GM12878 (cell line): ENCODE measurements around the gene FERMT3. TPM values are rescaled to one million over a fixed set of nuclear protein-coding genes. Genes with fewer than 3 reads are reported as not detected.

Source experiments
- CHD1 ChIP-seq: IDR thresholded peaks from 2 replicates; pipeline ENCODE4 v1.6.1; 2012; ENCODE audit warnings: low read depth, low read length, improper control_type of control experiment
- CHD4 ChIP-seq: fragments of 200-600 bp; sonication (generic); IDR thresholded peaks from 2 replicates; pipeline ENCODE4 v1.6.1; 2016; ENCODE audit warnings: mild to moderate bottlenecking
- GABPA ChIP-seq: IDR thresholded peaks from 2 replicates; pipeline ENCODE4 v1.6.1; 2014; ENCODE audit warnings: antibody characterized with exemption, low read depth, mild to moderate bottlenecking, inconsistent platforms
- HSF1 ChIP-seq: fragments of 150-350 bp; IDR thresholded peaks from 2 replicates; pipeline ENCODE4 v1.6.1; 2014; ENCODE audit warnings: mild to moderate bottlenecking, low read depth, low read length
- IKZF1 ChIP-seq: fragments of 450-650 bp; conservative IDR thresholded peaks from 2 replicates; pipeline ENCODE4 v1.6.1; 2017; ENCODE audit warnings: antibody characterized with exemption, mild to moderate bottlenecking
- IRF5 ChIP-seq: fragments of 450-650 bp; IDR thresholded peaks from 2 replicates; pipeline ENCODE4 v1.6.1; 2017; ENCODE audit warnings: borderline replicate concordance
- LARP7 ChIP-seq: fragments of 450-650 bp; IDR thresholded peaks from 2 replicates; pipeline ENCODE4 v1.6.1; 2017; ENCODE audit warnings: mild to moderate bottlenecking
- MEF2B ChIP-seq: fragments of 450-650 bp; IDR thresholded peaks from 2 replicates; pipeline ENCODE4 v1.6.1; 2018; ENCODE audit warnings: mild to moderate bottlenecking, moderate library complexity; ENCODE audit not compliant: partially characterized antibody, poor library complexity, severe bottlenecking
- MTA2 ChIP-seq: fragments of 450-650 bp; IDR thresholded peaks from 2 replicates; pipeline ENCODE4 v1.6.1; 2016; ENCODE audit warnings: low read depth, mild to moderate bottlenecking, moderate library complexity
- MYC ChIP-seq: IDR thresholded peaks from 2 replicates; pipeline ENCODE4 v1.6.1; 2011; ENCODE audit warnings: mild to moderate bottlenecking, low read length, moderate library complexity, inconsistent platforms; ENCODE audit not compliant: insufficient read depth, insufficient replicate concordance, insufficient read length, severe bottlenecking
- NFYB ChIP-seq: IDR thresholded peaks from 2 replicates; pipeline ENCODE4 v1.6.1; 2011; ENCODE audit warnings: low read depth, mild to moderate bottlenecking, low read length, improper control_type of control experiment, moderate library complexity; ENCODE audit not compliant: insufficient read depth
- TCF12 ChIP-seq: IDR thresholded peaks from 2 replicates; pipeline ENCODE4 v1.6.1; 2011; ENCODE audit warnings: low read depth, mild to moderate bottlenecking, low read length
- YBX1 ChIP-seq: fragments of 450-650 bp; IDR thresholded peaks from 2 replicates; pipeline ENCODE4 v1.6.1; 2016; ENCODE audit warnings: antibody characterized with exemption
- ZBED1 ChIP-seq: IDR thresholded peaks from 2 replicates; pipeline ENCODE4 v1.6.1; 2016; ENCODE audit warnings: borderline replicate concordance
- polyA plus RNA-seq, 11 experiments: library from polyadenylated mRNA; depleted of rRNA in 4 of 11; unstranded in 6 of 11; stranded (reverse) in 5 of 11; fragments of >200 nt; fragmentation: Nextera tagmentation in 4 of 11; fragmentation: Illumina TruSeq in 1 of 11; extraction: Ambion mirVana in 4 of 11; extraction: Trizol in 1 of 11; gene quantifications; 1 replicate in 1 of 11; 2 replicates in 10 of 11; pipeline versions ENCODE4 v1.2.1 to v1.2.3, GENCODE V29; 2011 to 2016; ENCODE audit warnings: inconsistent platforms in 2 of 11, missing spikeins in 2 of 11, low read depth in 1 of 11
- total RNA-seq, 4 experiments: library from RNA; depleted of rRNA in 3 of 4; stranded (reverse); fragments of >200 nt in 3 of 4; fragmentation: Illumina TruSeq in 1 of 4; extraction: Trizol in 1 of 4; gene quantifications; 2 replicates each; pipeline versions ENCODE4 v1.2.1 to v1.2.3, GENCODE V29; 2013 to 2021
- TF ChIP-seq, protein P1 (sequence below): fragments of 150-350 bp; IDR thresholded peaks from 2 replicates; pipeline ENCODE4 v1.6.1; 2016; ENCODE audit warnings: low read depth, low read length
- TF ChIP-seq, protein P2 (sequence below): fragments of 450-650 bp; IDR thresholded peaks from 2 replicates; pipeline ENCODE4 v1.6.1; 2016; ENCODE audit warnings: mild to moderate bottlenecking
- TF ChIP-seq, protein P3 (sequence below): IDR thresholded peaks from 2 replicates; pipeline ENCODE4 v1.6.1; 2011; ENCODE audit warnings: borderline replicate concordance, low read depth, mild to moderate bottlenecking, moderate library complexity, low read length; ENCODE audit not compliant: insufficient read depth, poor library complexity, severe bottlenecking

FERMT3 gene
- total and polyA plus RNA-seq, 10 of the 15 experiments (the other 5 are each of a cell fraction or from before 2014, with no cell fraction given), result 2.0 to 211 (median 114) TPM

GRCh38 chr11:64269540-64270220 lies 63.2 kb downstream of the FERMT3 start (continued):
- TF ChIP-seq TCF12 (no peak), MYC (no peak), CHD1 (no peak), GABPA (peak; percentile 99), ZBED1 (peak; percentile 83), NFYB (no peak), MTA2 (peak; percentile 97), IKZF1 (peak; percentile 100), YBX1 (no peak), CHD4 (no peak), LARP7 (peak; percentile 80; the same call in 1 of the 2 replicates), HSF1 (no peak), IRF5 (no peak), MEF2B (no peak)
- TF ChIP-seq, protein P1, sequence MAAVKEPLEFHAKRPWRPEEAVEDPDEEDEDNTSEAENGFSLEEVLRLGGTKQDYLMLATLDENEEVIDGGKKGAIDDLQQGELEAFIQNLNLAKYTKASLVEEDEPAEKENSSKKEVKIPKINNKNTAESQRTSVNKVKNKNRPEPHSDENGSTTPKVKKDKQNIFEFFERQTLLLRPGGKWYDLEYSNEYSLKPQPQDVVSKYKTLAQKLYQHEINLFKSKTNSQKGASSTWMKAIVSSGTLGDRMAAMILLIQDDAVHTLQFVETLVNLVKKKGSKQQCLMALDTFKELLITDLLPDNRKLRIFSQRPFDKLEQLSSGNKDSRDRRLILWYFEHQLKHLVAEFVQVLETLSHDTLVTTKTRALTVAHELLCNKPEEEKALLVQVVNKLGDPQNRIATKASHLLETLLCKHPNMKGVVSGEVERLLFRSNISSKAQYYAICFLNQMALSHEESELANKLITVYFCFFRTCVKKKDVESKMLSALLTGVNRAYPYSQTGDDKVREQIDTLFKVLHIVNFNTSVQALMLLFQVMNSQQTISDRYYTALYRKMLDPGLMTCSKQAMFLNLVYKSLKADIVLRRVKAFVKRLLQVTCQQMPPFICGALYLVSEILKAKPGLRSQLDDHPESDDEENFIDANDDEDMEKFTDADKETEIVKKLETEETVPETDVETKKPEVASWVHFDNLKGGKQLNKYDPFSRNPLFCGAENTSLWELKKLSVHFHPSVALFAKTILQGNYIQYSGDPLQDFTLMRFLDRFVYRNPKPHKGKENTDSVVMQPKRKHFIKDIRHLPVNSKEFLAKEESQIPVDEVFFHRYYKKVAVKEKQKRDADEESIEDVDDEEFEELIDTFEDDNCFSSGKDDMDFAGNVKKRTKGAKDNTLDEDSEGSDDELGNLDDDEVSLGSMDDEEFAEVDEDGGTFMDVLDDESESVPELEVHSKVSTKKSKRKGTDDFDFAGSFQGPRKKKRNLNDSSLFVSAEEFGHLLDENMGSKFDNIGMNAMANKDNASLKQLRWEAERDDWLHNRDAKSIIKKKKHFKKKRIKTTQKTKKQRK, result peak; percentile 33; the same call in 1 of the 2 replicates
- TF ChIP-seq, protein P2, sequence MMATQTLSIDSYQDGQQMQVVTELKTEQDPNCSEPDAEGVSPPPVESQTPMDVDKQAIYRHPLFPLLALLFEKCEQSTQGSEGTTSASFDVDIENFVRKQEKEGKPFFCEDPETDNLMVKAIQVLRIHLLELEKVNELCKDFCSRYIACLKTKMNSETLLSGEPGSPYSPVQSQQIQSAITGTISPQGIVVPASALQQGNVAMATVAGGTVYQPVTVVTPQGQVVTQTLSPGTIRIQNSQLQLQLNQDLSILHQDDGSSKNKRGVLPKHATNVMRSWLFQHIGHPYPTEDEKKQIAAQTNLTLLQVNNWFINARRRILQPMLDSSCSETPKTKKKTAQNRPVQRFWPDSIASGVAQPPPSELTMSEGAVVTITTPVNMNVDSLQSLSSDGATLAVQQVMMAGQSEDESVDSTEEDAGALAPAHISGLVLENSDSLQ, result peak; percentile 53
- TF ChIP-seq, protein P3, sequence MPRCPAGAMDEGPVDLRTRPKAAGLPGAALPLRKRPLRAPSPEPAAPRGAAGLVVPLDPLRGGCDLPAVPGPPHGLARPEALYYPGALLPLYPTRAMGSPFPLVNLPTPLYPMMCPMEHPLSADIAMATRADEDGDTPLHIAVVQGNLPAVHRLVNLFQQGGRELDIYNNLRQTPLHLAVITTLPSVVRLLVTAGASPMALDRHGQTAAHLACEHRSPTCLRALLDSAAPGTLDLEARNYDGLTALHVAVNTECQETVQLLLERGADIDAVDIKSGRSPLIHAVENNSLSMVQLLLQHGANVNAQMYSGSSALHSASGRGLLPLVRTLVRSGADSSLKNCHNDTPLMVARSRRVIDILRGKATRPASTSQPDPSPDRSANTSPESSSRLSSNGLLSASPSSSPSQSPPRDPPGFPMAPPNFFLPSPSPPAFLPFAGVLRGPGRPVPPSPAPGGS, result peak; percentile 66
